ENCODE measurements around the gene JPH4. TPM values are rescaled to one million over a fixed set of nuclear protein-coding genes. Genes with fewer than 3 reads are reported as not detected.

JPH4 gene
- total and polyA plus RNA-seq, 2 of the 8 experiments (the other 6 are each of a cell fraction or from before 2014, with no cell fraction given) = 23.9 to 46.7 TPM

- H2AFZ ChIP-seq (ENCODE audit: low read length) = no peak overlapping the region
- H3K56ac ChIP-seq (replicated peaks; ENCODE audit: insufficient read length, low read depth, low read length) = no peak overlapping the region
- H3K36me3 ChIP-seq (ENCODE audit: control insufficient read depth in 2 of 4, insufficient read depth in 4 of 4, low read length in 3 of 4) = peaks cover 0 to 37% (median 19%) of the 10 kb centered on the region in 4 experiments
- H3K4me1 ChIP-seq (replicated peaks in 1 of 4; ENCODE audit: control insufficient read depth in 3 of 4, insufficient read depth in 4 of 4, low read length in 3 of 4) = peaks cover 6 to 13% (median 9%) of the 10 kb centered on the region in 4 experiments
- H2BK120ac ChIP-seq (replicated peaks; ENCODE audit: low read depth, low read length) = no peak overlapping the region
- WGBS, 2 experiments (ENCODE audit: extremely low coverage in 1 of 2, insufficient coverage in 1 of 2, insufficient read length in 1 of 2, insufficient replicate concordance in 2 of 2, low coverage in 1 of 2, low lambda C conversion rate in 2 of 2, missing lambda C conversion rate in 1 of 2) = 91% methylated on average over 9 of the region's 9 CpGs; no CpG with 5 or more reads in 1 of the 2 experiments
- H2BK5ac ChIP-seq (ENCODE audit: low read depth, low read length) = no peak overlapping the region
- no peak overlapping the region for H4K5ac ChIP-seq (ENCODE audit: insufficient read length, low read depth, low read length)
- H3K18ac ChIP-seq (ENCODE audit: extremely low read depth, low read length) = no peak overlapping the region
- H2BK15ac ChIP-seq (ENCODE audit: low read length) = no peak overlapping the region
- H3K9ac ChIP-seq (replicated peaks in 1 of 4; ENCODE audit: extremely low read depth in 1 of 4, low read depth in 3 of 4, low read length in 3 of 4) = no peak overlapping the region
- FAIRE-seq (no peak), DNase-seq (ENCODE audit: low read depth in 1 of 2, low spot score in 2 of 2) (no peak)
- H3K23ac ChIP-seq (ENCODE audit: insufficient read length) = no peak overlapping the region
- H3K27me3 ChIP-seq (replicated peaks in 1 of 4; ENCODE audit: control insufficient read depth in 3 of 4, extremely low read depth in 1 of 4, insufficient read depth in 3 of 4, low read length in 3 of 4) = no peaks in the 10 kb centered on the region
- no peak overlapping the region for H3K27ac ChIP-seq (ENCODE audit: low read depth, low read length)
- H2BK20ac ChIP-seq (ENCODE audit: low read length) = no peak overlapping the region
- H3K14ac ChIP-seq (ENCODE audit: insufficient read length) = no peak overlapping the region
- ChIA-PET POLR2A (ENCODE audit: partially characterized antibody) (interaction anchor here (0.7 to 52.7 kb wide), 8 partner anchors 6 to 460 kb away, joined by 3 to 1523 read pairs (median 4); partner anchors contain the start of genes AP1G2, THTPA and ZFHX2), CTCF (ENCODE audit: partially characterized antibody) (interaction anchor here (1.2 to 70.5 kb wide), 7 partner anchors 10 to 66 kb away, joined by 3 to 2092 read pairs (median 5); partner anchors contain the start of genes AP1G2, NGDN, THTPA and ZFHX2)
- no peaks in the 10 kb centered on the region for H3K23me2 ChIP-seq (ENCODE audit: low read depth, low read length)
- H3K9me3 ChIP-seq (ENCODE audit: insufficient read depth in 2 of 2, low read depth in 1 of 2, low read length in 1 of 2) = no peaks in the 10 kb centered on the region
- H3K79me2 ChIP-seq (ENCODE audit: control insufficient read depth in 1 of 2, insufficient read depth in 2 of 2, low read length in 2 of 2) = no peaks in the 10 kb centered on the region
- H4K20me1 ChIP-seq (replicated peaks in 1 of 2; ENCODE audit: control insufficient read depth in 1 of 2, insufficient read depth in 2 of 2, low read length in 2 of 2) = peaks cover 0 to 3% of the 10 kb centered on the region in 2 experiments
- no peak overlapping the region for H3K4ac ChIP-seq (replicated peaks; ENCODE audit: insufficient read length, low read depth, low read length)
- H3K4me3 ChIP-seq (ENCODE audit: extremely low read depth in 1 of 4, insufficient read depth in 2 of 4, low read depth in 3 of 4, low read length in 4 of 4) = no peak overlapping the region
- H3K79me1 ChIP-seq (ENCODE audit: low read depth, low read length) = no peaks in the 10 kb centered on the region
- H2AK5ac ChIP-seq (ENCODE audit: low read depth, low read length) = no peak overlapping the region
- H4K8ac ChIP-seq (ENCODE audit: extremely low read depth, insufficient read depth, low read length) = no peak overlapping the region; the same call in none of the 2 replicates
- no peak overlapping the region for H3K4me2 ChIP-seq (ENCODE audit: insufficient read depth in 1 of 2, low read depth in 2 of 2, low read length in 2 of 2)
- no peak overlapping the region for H2BK12ac ChIP-seq (ENCODE audit: low read depth, low read length)
- H4K91ac ChIP-seq (replicated peaks; ENCODE audit: insufficient read length, low read length) = no peak overlapping the region
- no peak for TF ChIP-seq BACH1 (IDR thresholded peaks at IDR 0.05; ENCODE audit: low read length)
- no peak for TF ChIP-seq SP4 (IDR thresholded peaks at IDR 0.05; ENCODE audit: low read length)
- TF ChIP-seq EP300 (IDR thresholded peaks at IDR 0.05; ENCODE audit: borderline replicate concordance in 1 of 2, low read depth in 2 of 2, low read length in 2 of 2) = no peak
- TF ChIP-seq RAD21 (IDR thresholded peaks at IDR 0.05 in 1 of 2, conservative IDR thresholded peaks at IDR 0.05 in 1 of 2; ENCODE audit: low read depth in 2 of 2, low read length in 2 of 2) = no peak
- TF ChIP-seq CREB1 (IDR thresholded peaks at IDR 0.05) = no peak
- TF ChIP-seq CTCF (IDR thresholded peaks at IDR 0.05; ENCODE audit: control extremely low read depth in 1 of 3, insufficient read depth in 1 of 3, low read depth in 1 of 3, low read length in 3 of 3) = no peak
- no peak for TF ChIP-seq POLR2A (IDR thresholded peaks at IDR 0.05; ENCODE audit: control extremely low read depth in 1 of 2, low read depth in 2 of 2, low read length in 2 of 2)
- TF ChIP-seq ASH2L (IDR thresholded peaks at IDR 0.05; ENCODE audit: low read length) = no peak
- TF ChIP-seq BRCA1 (IDR thresholded peaks at IDR 0.05; ENCODE audit: low read depth, low read length) = no peak
- TF ChIP-seq SIN3A (conservative IDR thresholded peaks at IDR 0.05 in 1 of 2, IDR thresholded peaks at IDR 0.05 in 1 of 2; ENCODE audit: low read depth in 1 of 2, low read length in 2 of 2) = no peak
- no peak for TF ChIP-seq SP1 (IDR thresholded peaks at IDR 0.05; ENCODE audit: low read depth, low read length)
Observed at GRCh38 chr14:23522643-23523198, 55.9 kb downstream of the JPH4 start.

Measured in H1 (cell line).